ENCODE results near the gene ELMO3. TPM values are rescaled to one million over a fixed set of nuclear protein-coding genes. Genes with fewer than 3 reads are reported as not detected.

Gene ELMO3
- total and polyA plus RNA-seq, 2 of the 13 experiments (the other 11 are each of a cell fraction or from before 2014, with no cell fraction given), result 2.6 to 4.0 TPM

GRCh38 chr16:67169642-67170167 lies 29.2 kb upstream of the ELMO3 start (continued):
- TF ChIP-seq PCBP1 (IDR thresholded peaks at IDR 0.05; ENCODE audit: borderline replicate concordance, low read depth, low read length), result no peak
- no peak for TF ChIP-seq ZNF431 (CRISPR knock-in tag; IDR thresholded peaks at IDR 0.05; ENCODE audit: borderline replicate concordance, low read depth)
- TF ChIP-seq ZNF75D (CRISPR knock-in tag; IDR thresholded peaks at IDR 0.05; ENCODE audit: borderline replicate concordance), result no peak
- TF ChIP-seq HOXA5 (CRISPR knock-in tag; IDR thresholded peaks at IDR 0.05), result peak; percentile 37; the same call in 1 of the 2 replicates
- peak; percentile 62; the same call in 1 of the 2 replicates for TF ChIP-seq ZNF362 (CRISPR knock-in tag; IDR thresholded peaks at IDR 0.05; ENCODE audit: borderline replicate concordance)
- no peak for TF ChIP-seq GATAD1 (CRISPR knock-in tag; IDR thresholded peaks at IDR 0.05)
- no peak for TF ChIP-seq FIP1L1 (IDR thresholded peaks at IDR 0.05; ENCODE audit: borderline replicate concordance, insufficient read depth, low read depth, low read length)
- TF ChIP-seq SOX5 (CRISPR knock-in tag; IDR thresholded peaks at IDR 0.05; ENCODE audit: borderline replicate concordance), result no peak
- TF ChIP-seq SP1 (IDR thresholded peaks at IDR 0.05), result no peak
- no peak for TF ChIP-seq SP1 (CRISPR knock-in tag; IDR thresholded peaks at IDR 0.05)
- TF ChIP-seq TOPORS (CRISPR knock-in tag; IDR thresholded peaks at IDR 0.05), result no peak
- TF ChIP-seq JDP2 (CRISPR knock-in tag; IDR thresholded peaks at IDR 0.05; ENCODE audit: borderline replicate concordance), result no peak
- no peak for TF ChIP-seq ARID2 (CRISPR knock-in tag; IDR thresholded peaks at IDR 0.05; ENCODE audit: borderline replicate concordance)
- 0 out of 2 replicates have a peak, but pooled peaks have one; percentile 12 for TF ChIP-seq ZNF850 (CRISPR knock-in tag; conservative IDR thresholded peaks at IDR 0.05)
- TF ChIP-seq ATM (IDR thresholded peaks at IDR 0.05; ENCODE audit: borderline replicate concordance), result no peak
- no peak for TF ChIP-seq ZMYM4 (CRISPR knock-in tag; IDR thresholded peaks at IDR 0.05)
- peak; percentile 56; the same call in 1 of the 2 replicates for TF ChIP-seq ZNF543 (CRISPR knock-in tag; IDR thresholded peaks at IDR 0.05)
- no peak for TF ChIP-seq KLF6 (CRISPR knock-in tag; IDR thresholded peaks at IDR 0.05)
- no peak for TF ChIP-seq PHF8 (CRISPR knock-in tag; IDR thresholded peaks at IDR 0.05)
- TF ChIP-seq U2AF2 (IDR thresholded peaks at IDR 0.05; ENCODE audit: low read depth, low read length), result no peak
- no peak for TF ChIP-seq RNF219 (CRISPR knock-in tag; IDR thresholded peaks at IDR 0.05)
- 0 out of 2 replicates have a peak, but pooled peaks have one; percentile 27 for TF ChIP-seq MIER3 (CRISPR knock-in tag; IDR thresholded peaks at IDR 0.05; ENCODE audit: borderline replicate concordance)
- TF ChIP-seq KLF15 (CRISPR knock-in tag; IDR thresholded peaks at IDR 0.05; ENCODE audit: borderline replicate concordance), result no peak
- no peak for TF ChIP-seq MBD4 (IDR thresholded peaks at IDR 0.05; ENCODE audit: borderline replicate concordance, low read length)
- TF ChIP-seq ZNF597 (CRISPR knock-in tag; IDR thresholded peaks at IDR 0.05), result no peak
- no peak; the same call in 1 of the 2 replicates for TF ChIP-seq ZNF343 (CRISPR knock-in tag; IDR thresholded peaks at IDR 0.05)
- no peak for TF ChIP-seq ZNF816 (CRISPR knock-in tag; IDR thresholded peaks at IDR 0.05; ENCODE audit: borderline replicate concordance)

Data from HepG2 (cell line).